HCT116 (cell line): ENCODE measurements around the gene CYB561D1. TPM values are rescaled to one million over a fixed set of nuclear protein-coding genes. Genes with fewer than 3 reads are reported as not detected.

Experiments used
- ATAC-seq: fragments of 200-7000 bp; cut with Tn5 transposase; 2 replicates; pipeline ENCODE4 v1.9.1; 2020; ENCODE audit warnings: mild to moderate bottlenecking, moderate library complexity
- BruUV-seq: library from RNA; stranded (reverse); fragments of 400-500 nt; replicated peaks from 2 replicates; lab custom pipeline; 2021; lab: Mats Ljungman, UMichigan
- CTCF ChIA-PET: fragments of 300-600 bp; sonication (Branson Sonifier 250); formaldehyde crosslinking; loops from one replicate; lab custom pipeline; 2021; ENCODE audit warnings: antibody characterized with exemption; lab: Charles Lee
- POLR2A ChIA-PET: fragments of 300-600, 350-600 bp; sonication (Branson Sonifier 250); formaldehyde crosslinking; loops from one replicate; lab custom pipeline; 2021; ENCODE audit warnings: antibody characterized with exemption; lab: Charles Lee
- RAD21 ChIA-PET, 2 experiments: fragments of 300-600 bp; sonication (Branson Sonifier 250); formaldehyde crosslinking; loops; one replicate each; lab custom pipeline; 2023; ENCODE audit warnings: low total read pairs in 2 of 2; ENCODE audit not compliant: uncharacterized antibody in 2 of 2, unreplicated experiment in 2 of 2, low non-redundant PET in 1 of 2; lab: Charles Lee
- DNase-seq: peaks from one replicate; pipeline ENCODE4 v3.0.0-alpha.2; 2010; ENCODE audit warnings: low read depth, low spot score
- H2AFZ ChIP-seq: fragments of 200-600 bp; shearing (Covaris generic), sonication (generic); 2 replicates; pipeline ENCODE4 v1.6.1; 2017; ENCODE audit warnings: low read depth, mixed run types, mixed read lengths, antibody characterized with exemption, low read length; ENCODE audit not compliant: poor library complexity, severe bottlenecking
- H3K27ac ChIP-seq: 2 replicates; pipeline ENCODE4 v1.5.1; 2012; ENCODE audit warnings: low read depth, low read length
- H3K27me3 ChIP-seq: fragments of 200-600 bp; sonication (generic); 2 replicates; pipeline ENCODE4 v1.6.1; 2016; ENCODE audit warnings: mixed run types, low read length, mixed read lengths; ENCODE audit not compliant: insufficient read depth
- H3K36me3 ChIP-seq, 2 experiments: fragments of 200-500 bp in 1 of 2; fragments of 200-600 bp in 1 of 2; sonication (Bioruptor generic) in 1 of 2; sonication (generic) in 1 of 2; 2 replicates each; pipeline versions ENCODE4 v1.5.1 to v1.6.1; 2014 to 2016; ENCODE audit warnings: low read length in 2 of 2, inconsistent platforms in 1 of 2, mixed read lengths in 1 of 2, mixed run types in 1 of 2; ENCODE audit not compliant: insufficient read depth in 2 of 2, control insufficient read depth in 1 of 2
- H3K4me1 ChIP-seq, 2 experiments: fragments of 200-600 bp in 1 of 2; sonication (generic) in 1 of 2; 2 replicates each; pipeline versions ENCODE4 v1.5.1 to v1.6.1; 2012 to 2017; ENCODE audit warnings: low read length in 2 of 2, inconsistent platforms in 1 of 2, mild to moderate bottlenecking in 1 of 2, mixed read lengths in 1 of 2, mixed run types in 1 of 2, moderate library complexity in 1 of 2; ENCODE audit not compliant: insufficient read depth in 2 of 2, control insufficient read depth in 1 of 2
- H3K4me2 ChIP-seq: fragments of 200-600 bp; sonication (generic); 2 replicates; pipeline ENCODE4 v1.6.1; 2017; ENCODE audit warnings: mixed run types, low read length, mixed read lengths
- H3K4me3 ChIP-seq, 2 experiments: fragments of 200-600 bp in 1 of 2; sonication (generic) in 1 of 2; replicated peaks in 1 of 2; 2 replicates each; pipeline ENCODE4 v1.5.1; 2011 to 2016; ENCODE audit warnings: low read length in 2 of 2, control low read depth in 1 of 2, low read depth in 1 of 2, mild to moderate bottlenecking in 1 of 2, mixed read lengths in 1 of 2, mixed run types in 1 of 2
- H3K79me2 ChIP-seq: fragments of 200-600 bp; sonication (generic); 2 replicates; pipeline ENCODE4 v1.6.1; 2017; ENCODE audit warnings: mild to moderate bottlenecking, mixed run types, low read length, moderate library complexity, mixed read lengths; ENCODE audit not compliant: insufficient read depth
- H3K9ac ChIP-seq: fragments of 200-600 bp; sonication (generic); 2 replicates; pipeline ENCODE4 v1.6.1; 2016; ENCODE audit warnings: low read length, mixed read lengths
- H3K9me2 ChIP-seq: fragments of 200-600 bp; sonication (generic), shearing (Covaris generic); 2 replicates; pipeline ENCODE4 v1.6.1; 2017; ENCODE audit warnings: mixed run types, mild to moderate bottlenecking, moderate library complexity; ENCODE audit not compliant: insufficient read depth
- H3K9me3 ChIP-seq, 2 experiments: fragments of 200-500 bp in 1 of 2; fragments of 200-600 bp in 1 of 2; sonication (Bioruptor generic) in 1 of 2; sonication (generic) in 1 of 2; 2 replicates each; pipeline ENCODE4 v1.6.1; 2014 to 2017; ENCODE audit warnings: low read length in 2 of 2, mixed read lengths in 2 of 2, inconsistent platforms in 1 of 2, low read depth in 1 of 2, mild to moderate bottlenecking in 1 of 2, mixed run types in 1 of 2, moderate library complexity in 1 of 2; ENCODE audit not compliant: control insufficient read depth in 1 of 2, insufficient read depth in 1 of 2
- H4K20me1 ChIP-seq: fragments of 200-600 bp; sonication (generic), shearing (Covaris generic); 2 replicates; pipeline ENCODE4 v1.6.1; 2017; ENCODE audit warnings: mixed run types, mild to moderate bottlenecking, moderate library complexity; ENCODE audit not compliant: insufficient read depth
- ATF3 ChIP-seq: IDR thresholded peaks from 2 replicates; pipeline ENCODE4 v1.6.1; 2012
- ELF1 ChIP-seq: IDR thresholded peaks from 2 replicates; pipeline ENCODE4 v1.6.1; 2012; ENCODE audit warnings: low read depth, borderline replicate concordance
- EZH2phosphoT487 ChIP-seq: fragments of 200-600 bp; IDR thresholded peaks from 2 replicates; pipeline ENCODE4 v1.6.1; 2018; ENCODE audit warnings: antibody characterized with exemption, borderline replicate concordance
- FOSL1 ChIP-seq: IDR thresholded peaks from 2 replicates; pipeline ENCODE4 v1.6.1; 2012; ENCODE audit warnings: low read depth
- POLR2A ChIP-seq: IDR thresholded peaks from 2 replicates; pipeline ENCODE4 v1.7.0; 2011; ENCODE audit warnings: borderline replicate concordance; ENCODE audit not compliant: insufficient read depth, insufficient read length; ENCODE audit errors: extremely low read depth
- RAD21 ChIP-seq: IDR thresholded peaks from 2 replicates; pipeline ENCODE4 v1.6.1; 2012; ENCODE audit warnings: low read depth, mild to moderate bottlenecking
- TCF7L2 ChIP-seq: IDR thresholded peaks from 2 replicates; pipeline ENCODE4 v1.7.0; 2011; ENCODE audit warnings: borderline replicate concordance, inconsistent platforms; ENCODE audit not compliant: insufficient read depth, insufficient read length; ENCODE audit errors: extremely low read depth
- YY1 ChIP-seq: IDR thresholded peaks from 2 replicates; pipeline ENCODE4 v1.6.1; 2011; ENCODE audit warnings: low read length, low read depth, moderate library complexity, mild to moderate bottlenecking; ENCODE audit not compliant: insufficient replicate concordance; ENCODE audit errors: extremely low read depth
- intact Hi-C: fragments of 100-400 bp; cut with micrococcal nuclease; formaldehyde crosslinking; loops from 2 replicates; pipeline ENCODE4 v1.10.0; 2022
- total RNA-seq: library from RNA; stranded (reverse); gene quantifications from one replicate; pipeline ENCODE4 v1.2.1, GENCODE V29; 2021; ENCODE audit not compliant: unreplicated experiment
- TF ChIP-seq, protein P1 (sequence below): IDR thresholded peaks from 2 replicates; pipeline ENCODE4 v1.6.1; 2012; ENCODE audit warnings: low read depth

CYB561D1 gene
- total RNA-seq, 1 experiment from 2014 or later: 5.9 TPM

DNA sequence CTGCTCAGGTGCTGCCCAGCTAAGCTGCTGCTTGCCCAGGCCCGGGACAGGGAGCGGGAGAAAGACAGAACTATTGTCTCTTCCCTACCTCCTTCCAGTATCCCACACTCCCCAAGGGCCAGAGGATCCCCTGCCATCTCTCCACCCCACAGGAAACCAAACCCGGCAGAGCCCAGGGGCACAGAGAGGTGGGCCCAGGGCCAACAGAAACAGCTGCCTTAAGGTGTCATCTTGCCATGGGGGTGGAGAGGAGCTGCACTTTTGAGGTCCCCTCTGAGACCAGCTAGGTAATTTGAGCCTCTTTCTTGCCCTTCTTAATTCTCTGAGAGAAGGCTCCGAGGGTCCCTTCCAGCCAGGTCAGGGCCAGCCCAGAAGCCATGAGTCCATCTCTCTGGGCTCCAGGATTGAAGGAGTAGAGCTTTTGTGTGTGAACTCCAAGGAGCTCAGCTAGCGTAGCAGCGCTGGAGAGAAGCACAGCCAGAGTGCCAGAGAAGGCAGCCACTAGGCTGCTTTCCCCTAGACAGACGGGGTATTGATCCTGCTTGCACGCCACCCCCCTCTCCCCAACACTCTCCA, 36.1 kb downstream of the CYB561D1 start (continued):
- no peak for TF ChIP-seq EZH2phosphoT487

DNA sequence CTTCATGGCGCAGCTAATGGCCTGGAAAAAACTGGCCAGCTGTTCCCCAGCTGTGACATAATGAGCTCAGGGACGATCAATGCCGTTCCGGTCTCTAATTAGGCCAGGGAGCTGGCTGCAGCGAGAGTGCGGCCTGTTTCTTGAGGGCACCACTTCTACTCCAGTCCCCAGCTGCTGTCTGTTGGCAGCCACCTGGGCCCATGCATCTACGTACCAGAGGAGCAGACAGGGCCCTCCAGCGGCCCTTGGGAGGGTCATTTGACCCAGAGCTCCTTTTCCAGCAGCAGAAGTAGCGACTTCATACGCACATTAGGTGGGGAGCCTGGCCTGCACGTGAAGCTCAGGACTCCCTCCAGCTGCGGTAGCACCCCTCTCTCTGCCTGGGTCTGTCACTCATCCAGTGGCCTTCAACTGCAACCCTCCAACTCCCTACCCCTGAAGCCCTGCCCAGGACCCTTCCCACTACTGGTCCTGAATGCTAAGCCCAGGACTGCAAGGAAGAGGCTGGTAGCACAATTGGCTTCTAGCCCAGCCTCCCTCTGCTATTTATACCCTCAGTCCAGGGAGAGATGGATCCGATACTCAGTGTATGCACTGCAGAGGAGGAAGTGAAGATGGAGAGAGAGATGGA, 36.7 kb downstream of the CYB561D1 start:
- H3K9me3 ChIP-seq: no peaks in the 10 kb centered on the region
- H3K9ac ChIP-seq: no peak overlapping the region
- no peaks in the 10 kb centered on the region for H3K9me2 ChIP-seq
- POLR2A ChIA-PET: interaction anchor here (1.1 kb wide), 1 partner anchor 40 kb away, joined by 3 read pairs; no protein-coding TSS in a partner anchor
- no TSS peak for BruUV-seq
- intact Hi-C loops: loop anchor here (5.0 to 10.0 kb wide), 2 partner anchors 133 to 326 kb away; partner anchors contain the start of gene SORT1
- TF ChIP-seq ATF3: no peak
- no peak for TF ChIP-seq ELF1
- TF ChIP-seq FOSL1: no peak
- no peak for TF ChIP-seq TCF7L2
- no peak for TF ChIP-seq POLR2A
- no peak for TF ChIP-seq YY1
- TF ChIP-seq, protein P1, sequence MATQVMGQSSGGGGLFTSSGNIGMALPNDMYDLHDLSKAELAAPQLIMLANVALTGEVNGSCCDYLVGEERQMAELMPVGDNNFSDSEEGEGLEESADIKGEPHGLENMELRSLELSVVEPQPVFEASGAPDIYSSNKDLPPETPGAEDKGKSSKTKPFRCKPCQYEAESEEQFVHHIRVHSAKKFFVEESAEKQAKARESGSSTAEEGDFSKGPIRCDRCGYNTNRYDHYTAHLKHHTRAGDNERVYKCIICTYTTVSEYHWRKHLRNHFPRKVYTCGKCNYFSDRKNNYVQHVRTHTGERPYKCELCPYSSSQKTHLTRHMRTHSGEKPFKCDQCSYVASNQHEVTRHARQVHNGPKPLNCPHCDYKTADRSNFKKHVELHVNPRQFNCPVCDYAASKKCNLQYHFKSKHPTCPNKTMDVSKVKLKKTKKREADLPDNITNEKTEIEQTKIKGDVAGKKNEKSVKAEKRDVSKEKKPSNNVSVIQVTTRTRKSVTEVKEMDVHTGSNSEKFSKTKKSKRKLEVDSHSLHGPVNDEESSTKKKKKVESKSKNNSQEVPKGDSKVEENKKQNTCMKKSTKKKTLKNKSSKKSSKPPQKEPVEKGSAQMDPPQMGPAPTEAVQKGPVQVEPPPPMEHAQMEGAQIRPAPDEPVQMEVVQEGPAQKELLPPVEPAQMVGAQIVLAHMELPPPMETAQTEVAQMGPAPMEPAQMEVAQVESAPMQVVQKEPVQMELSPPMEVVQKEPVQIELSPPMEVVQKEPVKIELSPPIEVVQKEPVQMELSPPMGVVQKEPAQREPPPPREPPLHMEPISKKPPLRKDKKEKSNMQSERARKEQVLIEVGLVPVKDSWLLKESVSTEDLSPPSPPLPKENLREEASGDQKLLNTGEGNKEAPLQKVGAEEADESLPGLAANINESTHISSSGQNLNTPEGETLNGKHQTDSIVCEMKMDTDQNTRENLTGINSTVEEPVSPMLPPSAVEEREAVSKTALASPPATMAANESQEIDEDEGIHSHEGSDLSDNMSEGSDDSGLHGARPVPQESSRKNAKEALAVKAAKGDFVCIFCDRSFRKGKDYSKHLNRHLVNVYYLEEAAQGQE: no peak
- no peak for TF ChIP-seq RAD21
- no peak overlapping the region for H3K4me2 ChIP-seq
- RAD21 ChIA-PET: no interaction called here
- ATAC-seq (no peak), DNase-seq (no peak)
- H3K36me3 ChIP-seq: no peaks in the 10 kb centered on the region
- no peaks in the 10 kb centered on the region for H3K79me2 ChIP-seq
- no peak overlapping the region for H3K4me3 ChIP-seq
- H2AFZ ChIP-seq: no peak overlapping the region
- no peaks in the 10 kb centered on the region for H4K20me1 ChIP-seq
- H3K4me1 ChIP-seq: peaks cover 4 to 14% of the 10 kb centered on the region in 2 experiments; a peak in 3 of 4 replicates
- CTCF ChIA-PET: interaction anchor here (1.0 to 6.4 kb wide), 6 partner anchors 32 to 339 kb away, joined by 3 to 146 read pairs (median 4); partner anchors contain the start of gene CYB561D1
- no peak overlapping the region for H3K27ac ChIP-seq
- H3K27me3 ChIP-seq: no peaks in the 10 kb centered on the region; the same call in 1 of the 2 replicates
